GM21529 (cell line): ENCODE results near the gene PRMT3.
"Not testable (repeated sequence)": the region's sequence is repeated elsewhere in the genome, so short reads cannot be mapped to it uniquely, and the experiment has no call there.

Experiments used
- ATAC-seq: cut with Tn5 transposase; IDR thresholded peaks from one replicate; pipeline ENCODE4 v1.9.1; 2021; ENCODE audit not compliant: unreplicated experiment

The PRMT3 gene

GRCh38 chr11:20453657-20454316, 66.3 kb downstream of the PRMT3 start:
- no peak for ATAC-seq

DNA sequence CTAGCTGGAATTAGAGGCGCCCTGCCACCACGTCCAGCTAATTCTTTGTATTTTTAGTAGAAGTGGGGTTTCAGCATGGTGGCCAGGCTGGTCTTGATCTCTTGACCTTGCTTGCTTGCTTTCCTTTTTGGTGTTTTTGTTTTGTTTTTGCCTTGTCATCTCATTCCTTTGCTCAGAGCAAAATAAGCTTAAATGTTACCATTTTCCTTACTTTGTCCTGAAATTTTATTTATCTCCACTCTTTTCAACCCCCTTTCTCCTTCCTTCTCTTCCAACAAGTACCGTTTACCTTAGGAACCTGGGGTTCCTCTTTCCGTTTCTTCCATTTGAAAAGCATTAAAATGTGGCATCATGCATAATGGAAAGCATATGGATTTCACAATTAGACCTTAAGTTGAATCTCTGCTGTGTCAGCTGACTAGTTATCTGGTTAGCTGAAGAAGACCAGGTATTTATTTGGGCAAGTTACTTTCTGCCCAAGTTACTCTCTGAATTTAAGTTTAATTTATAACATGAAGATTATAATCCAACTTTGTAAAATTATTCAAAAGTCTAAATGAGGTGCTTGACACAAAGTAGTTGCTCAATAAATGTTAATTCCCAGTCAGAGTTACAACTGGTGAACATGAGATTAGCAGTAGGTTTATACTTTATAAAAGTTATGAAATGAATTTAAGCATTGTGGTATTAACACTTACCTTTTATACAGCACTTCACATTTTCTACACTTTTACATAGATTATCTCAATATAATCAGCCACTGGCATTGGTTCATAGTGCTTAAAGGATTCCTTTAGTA, 69.7 kb downstream of the PRMT3 start:
- no peak for ATAC-seq

- no peak for ATAC-seq
Measured at GRCh38 chr11:20457934-20458680, 70.6 kb downstream of the PRMT3 start.

GRCh38 chr11:20458905-20459632, 71.6 kb downstream of the PRMT3 start:
- no peak for ATAC-seq

DNA sequence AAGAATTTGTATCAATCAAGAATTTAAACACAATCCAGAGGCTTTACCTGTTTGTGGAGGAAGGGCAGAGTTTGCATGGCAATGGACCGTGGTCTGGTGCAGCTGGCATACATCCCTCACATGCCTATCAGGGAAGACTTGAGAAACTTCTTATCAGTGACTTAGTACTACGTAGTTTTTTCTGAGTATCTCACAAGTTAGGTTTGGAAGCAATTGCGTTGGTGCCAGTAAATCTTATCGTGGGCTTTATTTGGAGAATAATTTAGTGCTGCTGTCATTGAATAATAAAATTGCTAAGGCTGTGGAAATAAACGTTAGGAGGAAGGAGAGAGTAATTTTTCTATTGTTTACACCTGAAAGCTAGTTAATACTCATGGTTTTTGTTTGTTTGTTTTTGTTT, 72.3 kb downstream of the PRMT3 start:
- no peak for ATAC-seq

DNA sequence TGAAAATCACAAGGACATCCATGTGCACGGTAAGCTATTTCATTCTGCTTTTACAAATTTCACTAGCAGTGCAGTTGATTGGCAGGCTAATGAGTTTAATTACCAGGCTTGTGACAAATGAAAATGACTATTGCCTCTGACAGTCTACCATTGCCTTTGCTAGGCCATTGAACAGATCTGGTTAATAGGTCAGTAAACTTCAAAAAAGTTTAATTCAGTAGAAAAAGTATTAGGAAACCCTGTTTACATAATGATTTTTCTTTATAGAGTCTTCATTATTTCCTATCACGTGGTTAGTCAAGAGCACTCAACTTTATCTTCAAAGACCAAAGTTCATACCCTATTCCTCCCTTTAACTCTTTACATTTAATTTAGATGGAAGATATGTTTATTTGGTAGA, 77.0 kb downstream of the PRMT3 start:
- no peak for ATAC-seq

DNA sequence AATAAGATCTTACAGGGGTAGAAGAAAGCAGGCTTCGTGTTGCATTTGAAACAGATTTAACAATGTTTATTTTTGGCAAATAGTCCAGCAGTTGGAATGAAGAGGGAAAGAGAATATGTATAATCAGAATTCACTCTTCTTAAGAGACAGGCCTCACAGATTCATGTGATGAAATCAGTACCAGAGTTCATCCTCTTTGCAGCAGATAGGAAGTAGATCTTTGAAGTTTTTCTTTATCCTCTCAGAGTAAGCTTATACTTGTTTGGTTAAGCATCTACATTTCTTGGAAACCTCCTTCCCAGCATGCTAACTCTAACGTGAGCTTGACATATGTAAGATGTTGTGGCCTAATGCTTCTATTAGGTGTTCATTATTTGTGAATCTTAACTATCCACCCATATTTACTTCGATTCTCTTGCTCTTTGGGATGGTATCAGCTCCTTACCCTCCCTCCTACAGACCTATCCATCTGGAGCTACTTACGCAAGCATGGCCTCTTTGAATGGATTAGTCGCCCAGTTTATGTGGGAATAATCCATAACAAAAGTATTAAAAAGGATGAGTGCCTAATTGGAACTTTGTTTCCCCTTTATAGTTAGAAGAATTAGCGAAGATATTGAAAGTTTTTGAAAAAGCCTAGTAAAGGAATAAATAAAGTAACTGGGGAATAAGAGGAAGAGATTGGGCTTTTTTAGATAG, 80.1 kb downstream of the PRMT3 start:
- ATAC-seq: no peak

DNA sequence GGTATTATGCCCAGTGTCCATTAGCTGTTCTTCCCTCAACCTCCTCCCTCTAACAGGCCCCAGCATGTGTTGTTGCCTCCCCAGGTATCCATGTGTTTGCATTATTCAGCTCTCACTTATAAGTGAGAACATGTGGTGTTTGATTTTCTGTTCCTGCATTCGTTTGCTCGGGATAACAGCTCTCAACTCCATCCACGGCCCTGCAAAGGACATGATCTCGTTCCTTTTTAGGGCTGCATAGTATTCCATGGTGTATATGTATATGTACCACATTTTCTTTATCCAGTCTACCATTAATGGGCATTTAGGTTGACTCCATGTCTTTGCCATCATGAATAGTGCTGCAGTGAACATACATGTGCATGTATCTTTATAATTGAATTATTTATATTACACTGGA, 82.8 kb downstream of the PRMT3 start:
- ATAC-seq: no peak

GRCh38 chr11:20471929-20472328, 84.4 kb downstream of the PRMT3 start:
- ATAC-seq: not testable (repeated sequence)

DNA sequence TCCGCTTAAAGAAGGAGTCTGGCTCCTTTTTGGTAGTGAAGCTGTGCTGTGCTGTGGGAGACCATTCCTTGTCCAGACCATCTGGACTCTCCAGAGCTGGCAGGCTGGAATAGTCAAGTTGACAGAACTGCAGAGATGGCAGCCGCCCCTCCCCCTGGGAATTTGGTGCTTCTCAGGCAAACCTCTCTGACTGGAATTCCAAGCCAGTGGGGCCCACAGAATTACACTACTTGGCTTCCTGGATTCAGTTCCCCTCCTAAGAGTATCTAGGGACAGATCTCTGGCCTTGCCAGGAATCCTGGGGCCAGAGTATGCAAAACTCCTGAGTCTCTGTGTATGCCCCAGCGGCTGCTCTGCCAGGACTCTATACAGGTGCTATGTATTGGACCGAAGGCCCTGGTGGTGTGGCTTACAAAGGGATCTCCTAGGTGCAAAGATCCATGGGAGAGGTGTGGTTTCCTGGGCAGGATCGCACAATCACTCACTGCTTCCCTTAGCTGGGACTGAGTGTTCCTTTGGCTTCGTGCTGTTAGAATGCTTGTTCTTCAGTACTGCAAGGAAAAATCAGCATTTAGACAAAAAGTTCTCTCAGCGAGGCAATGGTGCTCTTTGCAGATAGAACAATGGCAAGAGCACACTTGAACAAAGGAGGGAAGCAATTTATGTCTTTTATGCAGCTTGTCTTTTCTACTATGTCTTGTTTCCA, 86.8 kb downstream of the PRMT3 start:
- no peak for ATAC-seq

DNA sequence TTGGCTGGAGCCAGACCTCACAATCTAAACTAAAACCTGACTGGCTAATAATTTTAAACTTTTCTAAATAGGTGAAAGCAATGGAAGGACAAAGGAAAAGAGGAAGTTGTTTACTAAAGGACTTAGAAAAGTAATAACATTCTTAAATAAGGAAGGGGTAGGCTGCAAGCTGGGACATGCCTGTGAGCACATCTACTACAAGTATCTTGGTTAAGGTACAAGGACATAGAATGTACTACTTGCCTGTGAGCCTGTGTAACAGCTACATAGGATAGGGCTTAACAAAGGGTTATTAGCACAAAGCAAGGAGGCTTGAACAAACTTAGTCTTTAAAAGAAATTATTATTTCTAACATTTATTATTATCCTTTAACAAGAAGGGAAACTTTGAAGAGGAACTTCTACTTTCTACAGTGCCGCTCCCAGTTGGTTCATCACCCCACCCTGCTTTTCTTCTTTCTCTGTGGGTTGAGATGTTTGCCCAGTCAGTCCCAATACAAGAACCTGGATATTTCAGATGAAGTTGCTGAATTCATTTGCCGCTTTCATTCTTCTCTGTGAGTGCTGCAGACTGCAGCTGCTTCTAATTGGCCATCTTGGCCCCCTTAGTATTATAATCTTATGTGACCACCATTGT, 87.5 kb downstream of the PRMT3 start:
- ATAC-seq: no peak

DNA sequence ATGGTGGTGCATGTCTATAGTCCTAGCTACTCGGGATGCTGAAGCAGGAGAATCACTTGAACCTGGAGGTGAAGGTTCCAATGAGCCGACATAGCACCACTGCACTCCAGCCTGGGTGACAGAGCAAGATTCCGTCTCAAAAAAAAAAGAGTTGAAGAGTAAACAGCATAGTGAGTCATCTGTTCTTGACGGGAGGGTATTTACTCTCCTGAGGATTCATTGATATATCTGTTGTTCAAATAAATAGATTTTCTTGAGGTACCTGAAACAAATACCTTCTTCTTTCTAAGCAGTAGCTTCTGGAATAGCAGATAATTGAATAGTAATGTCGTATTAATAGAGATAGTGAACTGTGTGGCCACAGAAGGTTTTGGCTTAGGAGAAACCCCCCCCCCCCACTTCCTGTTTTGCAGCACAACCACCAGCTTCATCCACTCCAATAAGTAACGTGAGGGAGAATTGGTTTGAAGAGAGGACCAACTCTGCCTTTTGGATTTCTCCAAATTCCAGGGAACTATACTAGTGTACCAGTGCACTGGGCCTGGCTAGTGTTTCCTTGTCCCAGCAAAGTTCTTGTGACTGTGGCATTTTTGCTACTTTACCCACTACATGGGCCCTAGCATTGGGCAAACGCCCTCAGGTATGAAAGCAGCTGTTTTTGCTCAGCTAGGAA, 90.0 kb downstream of the PRMT3 start:
- no peak for ATAC-seq

DNA sequence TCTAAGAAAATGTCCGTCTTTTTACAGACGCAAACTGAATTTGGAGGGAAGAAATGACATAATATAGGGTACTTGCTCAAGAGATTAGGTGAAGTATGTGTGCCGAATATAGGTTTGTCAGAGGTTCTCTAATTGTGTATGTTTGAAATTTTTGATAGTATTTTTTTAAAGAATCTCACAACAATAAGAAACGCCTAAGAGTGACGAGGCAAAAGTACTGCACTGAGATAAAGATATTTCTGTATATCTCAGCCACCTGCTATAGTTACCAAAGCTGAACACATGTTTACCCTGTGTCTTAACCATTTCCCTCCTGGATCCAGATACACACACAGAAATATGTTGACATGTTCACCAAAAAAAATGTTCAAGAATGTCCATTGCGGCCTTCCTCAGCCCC, 92.0 kb downstream of the PRMT3 start:
- no peak for ATAC-seq

- ATAC-seq: no peak
Measured at GRCh38 chr11:20483931-20484330, 96.4 kb downstream of the PRMT3 start.

- not testable (repeated sequence) for ATAC-seq
Measured at GRCh38 chr11:20484416-20484815, 96.9 kb downstream of the PRMT3 start.

DNA sequence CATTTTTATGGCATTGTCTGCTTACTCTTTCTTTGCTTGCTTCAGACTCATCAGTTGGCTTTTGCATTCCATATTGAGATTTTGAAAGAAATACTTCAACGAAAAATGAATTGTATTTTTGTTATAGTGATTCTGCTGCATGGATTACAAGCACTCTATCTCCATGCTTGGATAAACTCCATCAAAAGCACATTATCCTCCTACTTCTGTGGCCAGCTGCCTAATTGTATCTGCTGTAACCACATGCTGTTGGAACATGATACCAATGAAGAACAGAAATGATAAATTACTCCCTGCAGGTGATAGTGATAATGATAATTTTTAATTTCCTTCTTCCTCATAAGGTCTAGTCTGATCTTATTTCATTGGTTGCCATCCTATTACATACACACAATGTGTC, 100.8 kb downstream of the PRMT3 start:
- no peak for ATAC-seq

- peak; percentile 87 for ATAC-seq
Measured at GRCh38 chr11:20489948-20490347, 102.4 kb downstream of the PRMT3 start.

GRCh38 chr11:20493340-20493739, 105.8 kb downstream of the PRMT3 start:
- ATAC-seq: no peak
